NCI-H1105 treated with DMSO at 0.1 percent for 48 hours (cell line): ENCODE data around the gene DISC1.

Experiments
- DNase-seq: peaks from one replicate; lab custom pipeline; 2025; lab: John Stamatoyannopoulos, UW

DISC1 gene

GRCh38 chr1:231993968-231994455 is 367.4 kb downstream of the DISC1 start:
- DNase-seq: no peak

- DNase-seq: no peak
These were observed 372.2 kb downstream of the DISC1 start for GRCh38 chr1:231998791-231999190.

GRCh38 chr1:232005300-232005699 is 378.7 kb downstream of the DISC1 start:
- no peak for DNase-seq

GRCh38 chr1:232009741-232010140 is 383.2 kb downstream of the DISC1 start:
- DNase-seq: no peak

- DNase-seq: no peak
These were observed 385.4 kb downstream of the DISC1 start for GRCh38 chr1:232011961-232012360.

GRCh38 chr1:232012773-232013386 is 386.3 kb downstream of the DISC1 start:
- peak; percentile 65 for DNase-seq

GRCh38 chr1:232014941-232015340 is 388.4 kb downstream of the DISC1 start:
- DNase-seq: peak; percentile 2

GRCh38 chr1:232016616-232017015 is 390.0 kb downstream of the DISC1 start:
- no peak for DNase-seq

GRCh38 chr1:232017057-232017456 is 390.5 kb downstream of the DISC1 start:
- DNase-seq: no peak

GRCh38 chr1:232017759-232018158 is 391.2 kb downstream of the DISC1 start:
- DNase-seq: no peak

- no peak for DNase-seq
These were observed 391.8 kb downstream of the DISC1 start for GRCh38 chr1:232018231-232019025.

- DNase-seq: no peak
These were observed 392.4 kb downstream of the DISC1 start for GRCh38 chr1:232019026-232019340.

GRCh38 chr1:232020352-232020751 is 393.8 kb downstream of the DISC1 start:
- no peak for DNase-seq

GRCh38 chr1:232029315-232029714 is 402.7 kb downstream of the DISC1 start:
- DNase-seq: no peak

- no peak for DNase-seq
These were observed 404.6 kb downstream of the DISC1 start for GRCh38 chr1:232031156-232031555.

- no peak for DNase-seq
These were observed 406.7 kb downstream of the DISC1 start for GRCh38 chr1:232033285-232033684.

- DNase-seq: no peak
These were observed 408.0 kb downstream of the DISC1 start for GRCh38 chr1:232034556-232034955.

- DNase-seq: no peak
These were observed 409.8 kb downstream of the DISC1 start for GRCh38 chr1:232036181-232036933.

- DNase-seq: no peak
These were observed 411.3 kb downstream of the DISC1 start for GRCh38 chr1:232037774-232038388.

GRCh38 chr1:232038706-232039677 is 412.4 kb downstream of the DISC1 start:
- no peak for DNase-seq

GRCh38 chr1:232040260-232040659 is 413.7 kb downstream of the DISC1 start:
- DNase-seq: no peak
